GM18526 (cell line): ENCODE measurements around the gene FXR1.

Experiments
- POLR2A ChIP-seq: IDR thresholded peaks from 3 replicates; pipeline ENCODE4 v1.6.1; 2011; ENCODE audit not compliant: insufficient read length; ENCODE audit errors: extremely low read depth

Gene FXR1

GRCh38 chr3:180979961-180980360 is 67.5 kb downstream of the FXR1 start:
- no peak for TF ChIP-seq POLR2A

- no peak for TF ChIP-seq POLR2A
These were observed 68.1 kb downstream of the FXR1 start for GRCh38 chr3:180980611-180981010.

- no peak for TF ChIP-seq POLR2A
These were observed 69.4 kb downstream of the FXR1 start for GRCh38 chr3:180981912-180982311.

DNA sequence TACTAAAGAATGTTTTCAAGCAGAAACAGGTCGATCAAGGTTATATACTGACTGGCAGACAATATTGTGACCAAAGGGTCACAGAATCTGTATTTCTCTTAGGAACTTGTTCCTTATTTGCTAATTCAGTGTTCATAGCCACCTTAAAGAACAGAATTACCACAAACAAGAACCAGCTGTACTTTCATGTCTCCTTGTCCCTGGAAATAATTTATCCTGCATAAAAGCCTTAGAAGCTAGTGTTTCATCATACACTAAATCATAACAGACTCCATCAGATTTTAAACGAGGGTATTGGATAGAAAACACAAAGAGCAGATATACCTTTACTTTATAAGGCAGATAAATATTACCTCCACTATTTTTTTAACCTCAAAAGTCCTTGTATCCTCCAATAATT is 70.7 kb downstream of the FXR1 start:
- TF ChIP-seq POLR2A = no peak

- no peak for TF ChIP-seq POLR2A
These were observed 74.9 kb downstream of the FXR1 start for GRCh38 chr3:180987344-180987743.

- TF ChIP-seq POLR2A = peak; percentile 93
These were observed 77.1 kb downstream of the FXR1 start, which contains the start of gene DNAJC19 for GRCh38 chr3:180989291-180990163. Gene DNAJC19 (minus strand): TSS chr3:180989736. CDS start chr3:180989602, 134 bp downstream.

- no peak for TF ChIP-seq POLR2A
These were observed 78.0 kb downstream of the FXR1 start for GRCh38 chr3:180990505-180990904.

DNA sequence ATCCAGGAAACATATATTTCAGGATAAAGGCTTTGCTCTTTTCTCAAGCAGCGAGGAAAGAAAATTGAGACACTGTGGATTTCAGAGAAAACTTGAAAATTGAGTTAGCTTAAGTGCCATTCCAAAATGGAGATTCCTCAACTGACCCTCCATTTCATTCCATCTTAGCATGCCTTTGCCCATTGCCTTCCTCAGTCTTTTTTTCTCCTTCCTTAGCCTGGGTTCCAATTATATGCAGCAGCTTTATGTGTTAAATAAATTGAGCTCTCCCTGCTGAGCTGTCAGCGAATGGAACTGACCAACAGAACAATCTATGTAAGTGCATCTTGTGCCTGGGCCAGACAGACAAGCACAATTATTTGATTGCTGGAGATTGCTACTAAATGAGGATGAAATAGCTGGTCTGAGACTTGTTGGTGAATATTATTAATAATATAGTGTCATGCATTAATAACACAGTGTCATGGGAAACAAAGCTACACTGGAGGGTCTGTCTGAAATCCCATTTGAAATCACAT is 84.0 kb downstream of the FXR1 start:
- no peak for TF ChIP-seq POLR2A

DNA sequence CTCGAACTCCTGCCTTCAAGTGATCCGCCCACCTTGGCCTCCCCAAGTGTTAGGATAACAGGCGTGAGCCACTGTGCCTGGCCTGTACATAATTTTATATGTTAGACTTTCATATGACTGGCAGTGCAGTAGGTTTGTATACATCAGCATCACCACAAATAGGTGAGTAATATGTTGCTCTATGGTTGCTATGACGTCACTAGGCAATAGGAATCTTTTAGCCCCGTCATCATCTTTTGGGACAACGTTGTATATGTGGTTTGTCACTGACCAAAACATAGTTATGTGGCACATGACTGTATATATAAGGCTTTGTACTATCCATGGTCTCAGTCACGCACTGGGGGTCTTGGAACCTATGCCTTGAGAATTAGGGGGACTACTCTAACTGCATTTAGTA is 94.1 kb downstream of the FXR1 start:
- TF ChIP-seq POLR2A = no peak

GRCh38 chr3:181007262-181007661 is 94.8 kb downstream of the FXR1 start:
- TF ChIP-seq POLR2A = no peak

DNA sequence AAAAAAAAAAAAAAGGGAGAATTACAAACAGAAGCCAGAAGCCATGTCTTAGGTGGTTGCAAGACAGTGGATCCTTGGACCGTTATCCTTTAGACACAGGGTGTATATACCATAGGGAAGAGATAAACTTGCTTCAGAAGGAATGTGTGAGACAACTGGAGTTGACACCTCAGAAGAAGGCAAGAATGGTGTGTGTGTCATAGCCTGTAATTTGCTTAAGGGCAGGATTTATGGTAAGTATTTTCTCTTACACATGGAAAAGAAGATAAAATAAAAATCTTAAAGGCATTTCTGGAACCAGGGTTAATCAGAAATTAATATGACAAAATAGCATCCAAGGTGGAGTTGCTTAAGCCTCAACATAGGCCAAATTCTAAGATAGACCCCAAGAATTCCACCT is 96.3 kb downstream of the FXR1 start:
- TF ChIP-seq POLR2A = no peak

DNA sequence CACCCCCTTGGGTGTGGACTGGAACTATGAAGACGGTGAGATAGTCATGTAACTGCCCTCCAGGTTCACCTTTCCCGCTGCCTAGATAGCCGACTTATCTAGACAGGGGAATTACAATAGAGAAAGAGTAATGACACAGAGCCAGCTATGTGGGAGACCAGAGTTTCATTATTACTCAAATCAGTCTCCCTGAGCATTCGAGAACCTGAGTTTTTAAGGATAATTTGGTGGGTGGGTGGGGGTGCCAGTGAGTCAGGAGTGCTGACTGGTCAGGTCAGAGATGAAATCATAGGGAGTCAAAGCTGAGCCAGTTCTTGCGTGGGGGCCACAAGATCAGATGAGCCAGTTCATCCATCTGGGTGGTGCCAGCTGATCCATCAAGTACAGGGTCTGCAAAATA is 96.8 kb downstream of the FXR1 start:
- TF ChIP-seq POLR2A = no peak

- TF ChIP-seq POLR2A = no peak
These were observed 105.2 kb downstream of the FXR1 start for GRCh38 chr3:181017690-181018089.

GRCh38 chr3:181025204-181025603 is 112.7 kb downstream of the FXR1 start:
- no peak for TF ChIP-seq POLR2A

DNA sequence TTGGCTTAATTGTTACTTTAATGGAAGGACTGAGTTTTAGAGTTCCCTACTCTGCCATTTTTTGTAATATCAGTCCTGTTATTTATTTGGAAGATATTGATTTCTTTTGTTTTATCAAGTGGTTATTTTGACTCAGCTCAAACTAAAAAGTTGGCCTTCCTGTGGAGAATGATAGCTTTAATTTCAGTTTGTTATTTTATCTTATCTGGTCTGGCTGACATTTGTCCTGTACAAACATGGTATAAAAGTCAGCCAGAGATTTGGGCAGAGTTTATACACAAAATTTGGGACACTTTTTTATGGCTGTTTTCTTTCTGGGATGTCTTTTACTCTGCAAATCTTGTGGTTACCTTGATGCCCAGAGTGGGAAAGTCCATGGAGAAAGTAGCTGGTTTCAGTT is 118.5 kb downstream of the FXR1 start:
- TF ChIP-seq POLR2A = no peak
